ENCODE data around the gene SLC9A8. TPM values are rescaled to one million over a fixed set of nuclear protein-coding genes. Genes with fewer than 3 reads are reported as not detected.
A peak's percentile ranks its signal among the peaks of the same experiment; 100 is the strongest.

SLC9A8 gene
- total RNA-seq, 1 donor from 2014 or later: 65.7 TPM

GRCh38 chr20:49845060-49845459, 32.4 kb downstream of the SLC9A8 start:
- Mint-ChIP-seq H3K27me3 (no peaks in the 10 kb centered on the region), H3K4me1 (peaks cover 11% of the 10 kb centered on the region), H3K9me3 (peaks cover 4% of the 10 kb centered on the region), H3K27ac (peak overlapping the region; percentile 65), H3K36me3 (ENCODE audit: low read depth) (peaks cover 62% of the 10 kb centered on the region), H3K4me3 (no peak overlapping the region)
- no peak for DNase-seq
- CTCF ChIA-PET: interaction anchor here (1.0 to 7.0 kb wide), 10 partner anchors 23 to 303 kb away, joined by 3 to 85 read pairs (median 12); no protein-coding TSS in a partner anchor
- no peak for TF ChIP-seq CTCF (IDR thresholded peaks at IDR 0.05)
- ATAC-seq (ENCODE audit: low read depth): no peak
- POLR2A ChIA-PET: interaction anchor here (0.6 to 2.0 kb wide), 7 partner anchors 41 to 232 kb away, joined by 3 to 7 read pairs (median 3); no protein-coding TSS in a partner anchor
- intact Hi-C loops (cut with micrococcal nuclease): loop anchor here (5.0 kb wide), 3 partner anchors 82 to 513 kb away; no protein-coding TSS in a partner anchor

GRCh38 chr20:49846206-49846807, 33.7 kb downstream of the SLC9A8 start:
- Mint-ChIP-seq H3K27me3 (no peaks in the 10 kb centered on the region), H3K4me3 (no peak overlapping the region), H3K4me1 (peaks cover 17% of the 10 kb centered on the region), H3K27ac (no peak overlapping the region), H3K9me3 (peaks cover 4% of the 10 kb centered on the region), H3K36me3 (ENCODE audit: low read depth) (peaks cover 62% of the 10 kb centered on the region)
- ChIA-PET POLR2A (interaction anchor here (0.6 to 1.6 kb wide), 12 partner anchors 13 to 567 kb away, joined by 3 to 6 read pairs (median 3); partner anchors contain the start of gene SLC9A8), CTCF (interaction anchor here (0.7 to 7.0 kb wide), 33 partner anchors 10 to 580 kb away, joined by 3 to 85 read pairs (median 4); partner anchors contain the start of gene SLC9A8)
- DNase-seq (no peak), ATAC-seq (ENCODE audit: low read depth) (peak; percentile 82)
- TF ChIP-seq CTCF (IDR thresholded peaks at IDR 0.05): no peak
- intact Hi-C loops (cut with micrococcal nuclease): loop anchor here (1.0 to 5.0 kb wide), 7 partner anchors 42 to 514 kb away; no protein-coding TSS in a partner anchor

GRCh38 chr20:49850463-49851230, 38.0 kb downstream of the SLC9A8 start:
- intact Hi-C loops (cut with micrococcal nuclease): no loop called here

GRCh38 chr20:49851231-49851705, 38.6 kb downstream of the SLC9A8 start:
- no peak for DNase-seq
- intact Hi-C loops (cut with micrococcal nuclease): no loop called here
- peaks cover 6% of the 10 kb centered on the region for H3K4me1 Mint-ChIP-seq
- H3K27me3 Mint-ChIP-seq: no peaks in the 10 kb centered on the region
- H3K4me3 Mint-ChIP-seq: no peak overlapping the region
- TF ChIP-seq CTCF (IDR thresholded peaks at IDR 0.05): no peak
- ATAC-seq (ENCODE audit: low read depth): no peak
- ChIA-PET CTCF (interaction anchor here (0.7 to 1.2 kb wide), 2 partner anchors 243 to 344 kb away, joined by 3 to 4 read pairs; no protein-coding TSS in a partner anchor), POLR2A (no interaction called here)
- no peaks in the 10 kb centered on the region for H3K9me3 Mint-ChIP-seq
- no peak overlapping the region for H3K27ac Mint-ChIP-seq
- peaks cover 85% of the 10 kb centered on the region for H3K36me3 Mint-ChIP-seq (ENCODE audit: low read depth)

More at GRCh38 chr20:49850463-49851230, 38.0 kb downstream of the SLC9A8 start:
- TF ChIP-seq CTCF (IDR thresholded peaks at IDR 0.05): no peak
- no peaks in the 10 kb centered on the region for H3K9me3 Mint-ChIP-seq
- H3K4me1 Mint-ChIP-seq: peaks cover 6% of the 10 kb centered on the region
- no peak for ATAC-seq (ENCODE audit: low read depth)
- H3K4me3 Mint-ChIP-seq: no peak overlapping the region
- H3K36me3 Mint-ChIP-seq (ENCODE audit: low read depth): peaks cover 80% of the 10 kb centered on the region
- ChIA-PET CTCF (interaction anchor here (0.9 to 7.0 kb wide), 3 partner anchors 40 to 242 kb away, joined by 3 to 85 read pairs (median 4); no protein-coding TSS in a partner anchor), POLR2A (no interaction called here)
- DNase-seq: no peak
- H3K27me3 Mint-ChIP-seq: no peaks in the 10 kb centered on the region
- no peak overlapping the region for H3K27ac Mint-ChIP-seq

Measured in activated B cell treated with CpG ODN at 0.5 μM for 24 hours (primary cell).